Myocyte (in vitro differentiated cells): ENCODE measurements around the gene DSCAML1. TPM values are rescaled to one million over a fixed set of nuclear protein-coding genes. Genes with fewer than 3 reads are reported as not detected.
"Not testable (repeated sequence)": the region's sequence is repeated elsewhere in the genome, so short reads cannot be mapped to it uniquely, and the experiment has no call there.

ENCODE experiments used
- DNase-seq: peaks from one replicate; pipeline ENCODE4 v3.0.0-alpha.2; 2012; ENCODE audit warnings: low read depth
- total RNA-seq: library from RNA; depleted of rRNA; stranded (reverse); fragments of >200 nt; gene quantifications from 2 replicates; pipeline ENCODE4 v1.2.3, GENCODE V29; 2014

Gene DSCAML1
- total RNA-seq, 1 donor from 2014 or later: not detected

GRCh38 chr11:117457031-117457785 is 339.8 kb downstream of the DSCAML1 start:
- no peak for DNase-seq

GRCh38 chr11:117456721-117457029 is 340.3 kb downstream of the DSCAML1 start:
- DNase-seq: not testable (repeated sequence)

GRCh38 chr11:117456027-117456720 is 340.8 kb downstream of the DSCAML1 start:
- DNase-seq: no peak

- DNase-seq: no peak
These were observed 342.5 kb downstream of the DSCAML1 start for GRCh38 chr11:117454564-117454917.

- DNase-seq: no peak
These were observed 343.0 kb downstream of the DSCAML1 start for GRCh38 chr11:117453886-117454563.

GRCh38 chr11:117449111-117449693 is 347.8 kb downstream of the DSCAML1 start:
- DNase-seq: no peak

GRCh38 chr11:117444711-117445658 is 352.0 kb downstream of the DSCAML1 start:
- no peak for DNase-seq

- DNase-seq: no peak
These were observed 352.8 kb downstream of the DSCAML1 start for GRCh38 chr11:117444256-117444655.

GRCh38 chr11:117443266-117444186 is 353.5 kb downstream of the DSCAML1 start:
- peak; percentile 53 for DNase-seq

GRCh38 chr11:117442869-117443239 is 354.2 kb downstream of the DSCAML1 start:
- DNase-seq: no peak

- no peak for DNase-seq
These were observed 354.8 kb downstream of the DSCAML1 start for GRCh38 chr11:117442049-117442868.

- no peak for DNase-seq
These were observed 355.7 kb downstream of the DSCAML1 start for GRCh38 chr11:117441146-117441975.

- no peak for DNase-seq
These were observed 356.8 kb downstream of the DSCAML1 start for GRCh38 chr11:117440258-117440657.

GRCh38 chr11:117439256-117439655 is 357.8 kb downstream of the DSCAML1 start:
- DNase-seq: no peak

- DNase-seq: no peak
These were observed 358.5 kb downstream of the DSCAML1 start for GRCh38 chr11:117438371-117439000.

- no peak for DNase-seq
These were observed 359.3 kb downstream of the DSCAML1 start for GRCh38 chr11:117437791-117438130.

- DNase-seq: no peak
These were observed 359.8 kb downstream of the DSCAML1 start for GRCh38 chr11:117437041-117437790.
